Measurements from ENCODE around the gene EPOP.

EPOP gene

GRCh38 chr17:38707678-38708351, 33.1 kb upstream of the EPOP start:
- H3K9ac ChIP-seq (ENCODE audit: low read depth, low read length, poor library complexity, severe bottlenecking), result no peak overlapping the region
- peaks cover 71% of the 10 kb centered on the region for H3K79me2 ChIP-seq (ENCODE audit: insufficient read depth, low read length)
- H2AFZ ChIP-seq (ENCODE audit: low read length), result no peak overlapping the region
- H3F3A ChIP-seq (ENCODE audit: low read depth), result no peaks in the 10 kb centered on the region
- peaks cover 23% of the 10 kb centered on the region; the same call in 1 of the 2 replicates for H3K36me3 ChIP-seq (ENCODE audit: insufficient read depth, low read length)
- no peak for TF ChIP-seq EZH2phosphoT487 (IDR thresholded peaks at IDR 0.05; ENCODE audit: borderline replicate concordance)
- no peak for TF ChIP-seq CTCF (conservative IDR thresholded peaks at IDR 0.05; ENCODE audit: low read length)
- H3K9me3 ChIP-seq (ENCODE audit: insufficient read depth, low read depth, low read length), result no peaks in the 10 kb centered on the region
- H3K4me2 ChIP-seq (ENCODE audit: low read depth, low read length, poor library complexity, severe bottlenecking), result peak overlapping the region; percentile 95
- H3K4me1 ChIP-seq (ENCODE audit: insufficient read depth, low read length, poor library complexity, severe bottlenecking), result peaks cover 56% of the 10 kb centered on the region
- peak overlapping the region; percentile 93 for H3K4me3 ChIP-seq (ENCODE audit: low read length, poor library complexity, severe bottlenecking)
- peaks cover 48% of the 10 kb centered on the region for H4K20me1 ChIP-seq (ENCODE audit: insufficient read depth, low read length, poor library complexity, severe bottlenecking)
- H3K9me2 ChIP-seq (replicated peaks; ENCODE audit: low read depth, low read length), result no peaks in the 10 kb centered on the region
- H3K27me3 ChIP-seq (ENCODE audit: insufficient read depth, low read length, poor library complexity, severe bottlenecking), result no peaks in the 10 kb centered on the region

DNA sequence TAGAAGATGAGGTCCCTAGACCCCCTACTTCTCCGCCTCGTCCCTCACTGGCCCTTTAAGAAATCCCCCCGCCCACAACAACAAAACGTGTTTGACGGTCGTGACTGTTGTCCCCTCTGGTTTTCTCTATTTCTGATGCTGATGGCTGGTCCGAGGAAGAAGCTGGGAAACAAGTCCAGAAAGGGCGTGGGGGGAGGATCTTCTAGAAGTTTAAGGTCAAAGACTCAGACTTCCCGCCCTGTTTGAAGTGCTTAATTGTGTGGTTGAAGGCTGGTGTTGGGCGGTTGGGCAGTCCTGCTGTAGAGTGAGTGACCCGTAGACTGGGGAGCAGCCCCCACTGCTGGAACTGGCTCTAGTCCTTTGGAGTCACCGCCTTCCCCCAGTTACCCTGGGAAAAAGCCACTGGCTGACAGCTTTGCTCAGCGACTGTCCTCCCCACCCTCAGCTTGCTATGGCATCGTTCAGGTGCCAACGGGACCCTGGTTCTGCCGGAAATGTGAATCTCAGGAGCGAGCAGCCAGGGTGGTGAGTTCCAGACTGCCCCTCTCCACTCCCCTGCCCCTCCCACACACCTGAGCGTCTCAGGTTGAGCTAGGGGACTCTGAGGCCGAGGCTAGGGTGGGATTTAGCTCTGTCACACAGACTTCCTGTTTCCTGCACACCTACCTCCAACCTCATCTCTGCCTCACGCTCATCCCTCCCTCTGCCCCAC, 31.9 kb upstream of the EPOP start:
- no peaks in the 10 kb centered on the region for H3K27me3 ChIP-seq (ENCODE audit: insufficient read depth, low read length, poor library complexity, severe bottlenecking)
- H3K9me3 ChIP-seq (ENCODE audit: insufficient read depth, low read depth, low read length), result no peaks in the 10 kb centered on the region
- peak overlapping the region; percentile 86 for H3K9ac ChIP-seq (ENCODE audit: low read depth, low read length, poor library complexity, severe bottlenecking)
- H3K4me2 ChIP-seq (ENCODE audit: low read depth, low read length, poor library complexity, severe bottlenecking), result peak overlapping the region; percentile 95
- peaks cover 5% of the 10 kb centered on the region; the same call in 1 of the 2 replicates for H3F3A ChIP-seq (ENCODE audit: low read depth)
- H2AFZ ChIP-seq (ENCODE audit: low read length), result no peak overlapping the region
- H3K79me2 ChIP-seq (ENCODE audit: insufficient read depth, low read length), result peaks cover 72% of the 10 kb centered on the region
- H3K4me3 ChIP-seq (ENCODE audit: low read length, poor library complexity, severe bottlenecking), result peak overlapping the region; percentile 93
- H3K4me1 ChIP-seq (ENCODE audit: insufficient read depth, low read length, poor library complexity, severe bottlenecking), result peaks cover 50% of the 10 kb centered on the region
- TF ChIP-seq CTCF (conservative IDR thresholded peaks at IDR 0.05; ENCODE audit: low read length) (no peak), EZH2phosphoT487 (IDR thresholded peaks at IDR 0.05; ENCODE audit: borderline replicate concordance) (no peak)
- H4K20me1 ChIP-seq (ENCODE audit: insufficient read depth, low read length, poor library complexity, severe bottlenecking), result peaks cover 48% of the 10 kb centered on the region
- no peaks in the 10 kb centered on the region for H3K9me2 ChIP-seq (replicated peaks; ENCODE audit: low read depth, low read length)
- H3K36me3 ChIP-seq (ENCODE audit: insufficient read depth, low read length), result peaks cover 12% of the 10 kb centered on the region; the same call in 1 of the 2 replicates

DNA sequence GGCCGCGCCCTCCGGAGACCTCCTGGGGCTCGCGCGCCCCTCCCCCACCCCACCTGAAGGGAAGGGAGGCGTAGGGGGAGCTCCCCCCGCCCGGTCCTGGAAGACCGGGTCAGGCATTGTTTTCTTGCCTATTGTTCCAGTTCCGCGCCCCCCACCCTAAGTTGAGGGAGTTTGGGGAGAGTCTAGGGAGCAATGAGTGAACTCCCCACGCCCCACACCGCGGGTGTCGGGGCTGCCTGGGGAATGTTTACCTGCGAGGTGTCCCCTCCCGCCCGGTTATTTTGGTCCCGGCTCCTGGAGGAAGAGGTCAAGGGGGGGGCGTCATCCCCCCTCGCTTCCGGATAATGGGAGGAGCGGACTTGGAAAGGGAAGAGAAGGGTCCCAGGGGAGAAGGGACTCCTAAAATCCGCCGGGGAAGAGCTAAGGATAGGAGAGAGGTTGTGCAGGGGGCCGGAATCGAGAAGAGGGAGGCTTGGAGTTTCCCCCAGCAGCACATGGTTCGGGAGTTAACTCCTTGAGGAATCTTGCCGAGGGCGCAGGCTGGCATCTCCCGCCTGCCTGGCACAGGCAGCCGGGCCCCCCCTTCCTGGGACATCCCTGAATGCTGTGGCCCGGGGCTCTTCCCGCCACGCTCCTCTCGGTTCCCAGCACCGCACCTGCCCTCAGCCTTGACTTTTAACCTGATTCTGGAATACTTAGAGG, 31.2 kb upstream of the EPOP start:
- H3K36me3 ChIP-seq (ENCODE audit: insufficient read depth, low read length), result peaks cover 10% of the 10 kb centered on the region; the same call in 1 of the 2 replicates
- TF ChIP-seq CTCF (conservative IDR thresholded peaks at IDR 0.05; ENCODE audit: low read length) (no peak), EZH2phosphoT487 (IDR thresholded peaks at IDR 0.05; ENCODE audit: borderline replicate concordance) (no peak)
- no peaks in the 10 kb centered on the region for H3K9me2 ChIP-seq (replicated peaks; ENCODE audit: low read depth, low read length)
- peak overlapping the region; percentile 93 for H3K4me3 ChIP-seq (ENCODE audit: low read length, poor library complexity, severe bottlenecking)
- H3K4me2 ChIP-seq (ENCODE audit: low read depth, low read length, poor library complexity, severe bottlenecking), result peak overlapping the region; percentile 95
- H3K27me3 ChIP-seq (ENCODE audit: insufficient read depth, low read length, poor library complexity, severe bottlenecking), result no peaks in the 10 kb centered on the region
- H3K79me2 ChIP-seq (ENCODE audit: insufficient read depth, low read length), result peaks cover 71% of the 10 kb centered on the region
- peaks cover 7% of the 10 kb centered on the region for H3F3A ChIP-seq (ENCODE audit: low read depth)
- H3K9ac ChIP-seq (ENCODE audit: low read depth, low read length, poor library complexity, severe bottlenecking), result peak overlapping the region; percentile 86
- H3K9me3 ChIP-seq (ENCODE audit: insufficient read depth, low read depth, low read length), result no peaks in the 10 kb centered on the region
- peaks cover 45% of the 10 kb centered on the region for H4K20me1 ChIP-seq (ENCODE audit: insufficient read depth, low read length, poor library complexity, severe bottlenecking)
- H3K4me1 ChIP-seq (ENCODE audit: insufficient read depth, low read length, poor library complexity, severe bottlenecking), result peaks cover 50% of the 10 kb centered on the region
- no peak overlapping the region for H2AFZ ChIP-seq (ENCODE audit: low read length)

Measured in Loucy (cell line).